Loucy (cell line): Measurements from ENCODE around the gene CRELD1.

Experiments used
- EZH2phosphoT487 ChIP-seq: fragments of 200-600 bp; IDR thresholded peaks from 2 replicates; pipeline ENCODE4 v1.6.1; 2018; ENCODE audit warnings: antibody characterized with exemption, mild to moderate bottlenecking, moderate library complexity, borderline replicate concordance
- TF ChIP-seq, protein P1 (sequence below): fragments of 200-600 bp; sonication (generic); conservative IDR thresholded peaks from 2 replicates; pipeline ENCODE4 v1.5.1; 2014; ENCODE audit warnings: mild to moderate bottlenecking, antibody characterized with exemption, low read length

DNA sequence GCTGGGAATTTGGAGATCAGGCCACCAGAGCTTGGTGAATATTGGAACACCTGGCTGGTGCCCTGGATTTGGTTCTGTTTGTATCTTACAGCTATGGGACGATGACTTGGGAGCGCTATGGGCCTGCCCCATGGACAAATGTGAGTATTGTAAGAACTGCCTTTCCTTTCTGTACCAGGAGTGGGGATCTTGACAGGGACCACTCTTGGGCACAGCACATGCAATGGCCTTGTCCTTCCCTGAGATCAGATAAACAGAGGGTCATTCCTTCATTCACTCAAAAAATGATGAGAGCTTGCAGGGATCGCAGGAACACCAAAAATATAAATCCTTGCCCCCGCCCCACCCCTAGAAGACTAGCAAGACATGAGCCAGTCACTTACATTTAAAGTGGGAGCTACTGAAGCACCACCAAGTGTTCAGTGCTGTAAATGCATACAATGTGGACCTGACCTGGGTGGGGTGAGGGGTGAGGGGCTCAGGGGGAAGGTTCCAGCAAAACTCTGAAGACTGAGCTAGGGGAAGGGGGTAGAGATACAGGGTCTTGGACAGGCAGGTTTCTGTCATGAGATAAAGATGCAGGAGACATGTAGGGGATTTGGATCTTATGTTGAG is 2.7 kb upstream of the CRELD1 start:
- TF ChIP-seq, protein P1, sequence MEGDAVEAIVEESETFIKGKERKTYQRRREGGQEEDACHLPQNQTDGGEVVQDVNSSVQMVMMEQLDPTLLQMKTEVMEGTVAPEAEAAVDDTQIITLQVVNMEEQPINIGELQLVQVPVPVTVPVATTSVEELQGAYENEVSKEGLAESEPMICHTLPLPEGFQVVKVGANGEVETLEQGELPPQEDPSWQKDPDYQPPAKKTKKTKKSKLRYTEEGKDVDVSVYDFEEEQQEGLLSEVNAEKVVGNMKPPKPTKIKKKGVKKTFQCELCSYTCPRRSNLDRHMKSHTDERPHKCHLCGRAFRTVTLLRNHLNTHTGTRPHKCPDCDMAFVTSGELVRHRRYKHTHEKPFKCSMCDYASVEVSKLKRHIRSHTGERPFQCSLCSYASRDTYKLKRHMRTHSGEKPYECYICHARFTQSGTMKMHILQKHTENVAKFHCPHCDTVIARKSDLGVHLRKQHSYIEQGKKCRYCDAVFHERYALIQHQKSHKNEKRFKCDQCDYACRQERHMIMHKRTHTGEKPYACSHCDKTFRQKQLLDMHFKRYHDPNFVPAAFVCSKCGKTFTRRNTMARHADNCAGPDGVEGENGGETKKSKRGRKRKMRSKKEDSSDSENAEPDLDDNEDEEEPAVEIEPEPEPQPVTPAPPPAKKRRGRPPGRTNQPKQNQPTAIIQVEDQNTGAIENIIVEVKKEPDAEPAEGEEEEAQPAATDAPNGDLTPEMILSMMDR = peak; percentile 61
- TF ChIP-seq EZH2phosphoT487 = no peak
